ENCODE results near the gene NACC2.

- TF ChIP-seq CTCF (IDR thresholded peaks at IDR 0.05) (no peak), POLR2A (IDR thresholded peaks at IDR 0.05) (no peak)
These were observed 127.0 kb downstream of the NACC2 start for GRCh38 chr9:135968083-135968476.

All from right lobe of liver (tissue), 4 donors.